Measurements from ENCODE around the gene NAALAD2.
"Not testable (repeated sequence)": the region's sequence is repeated elsewhere in the genome, so short reads cannot be mapped to it uniquely, and the experiment has no call there.

Gene NAALAD2

GRCh38 chr11:90197377-90197776, 62.9 kb downstream of the NAALAD2 start:
- DNase-seq: no peak

- no peak for DNase-seq
Measured at GRCh38 chr11:90202342-90202741, 67.9 kb downstream of the NAALAD2 start.

DNA sequence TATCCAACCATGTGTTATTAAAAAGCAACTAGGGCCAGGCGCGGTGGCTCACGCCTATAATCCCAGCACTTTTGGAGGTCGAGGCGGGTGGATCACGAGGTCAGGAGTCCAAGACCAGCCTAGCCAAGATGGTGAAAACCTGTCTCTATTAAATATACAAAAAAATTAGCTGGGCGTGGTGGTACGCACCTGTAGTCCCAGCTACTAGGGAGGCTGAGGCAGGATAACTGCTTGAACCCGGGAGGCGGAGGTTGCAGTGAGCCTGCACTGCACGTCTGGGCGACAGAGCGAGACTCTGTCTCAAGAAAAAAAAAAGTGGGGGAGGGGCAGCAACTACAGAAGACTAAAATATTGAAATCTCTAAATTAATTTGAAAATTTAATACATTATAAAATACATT, 69.9 kb downstream of the NAALAD2 start:
- DNase-seq: no peak

DNA sequence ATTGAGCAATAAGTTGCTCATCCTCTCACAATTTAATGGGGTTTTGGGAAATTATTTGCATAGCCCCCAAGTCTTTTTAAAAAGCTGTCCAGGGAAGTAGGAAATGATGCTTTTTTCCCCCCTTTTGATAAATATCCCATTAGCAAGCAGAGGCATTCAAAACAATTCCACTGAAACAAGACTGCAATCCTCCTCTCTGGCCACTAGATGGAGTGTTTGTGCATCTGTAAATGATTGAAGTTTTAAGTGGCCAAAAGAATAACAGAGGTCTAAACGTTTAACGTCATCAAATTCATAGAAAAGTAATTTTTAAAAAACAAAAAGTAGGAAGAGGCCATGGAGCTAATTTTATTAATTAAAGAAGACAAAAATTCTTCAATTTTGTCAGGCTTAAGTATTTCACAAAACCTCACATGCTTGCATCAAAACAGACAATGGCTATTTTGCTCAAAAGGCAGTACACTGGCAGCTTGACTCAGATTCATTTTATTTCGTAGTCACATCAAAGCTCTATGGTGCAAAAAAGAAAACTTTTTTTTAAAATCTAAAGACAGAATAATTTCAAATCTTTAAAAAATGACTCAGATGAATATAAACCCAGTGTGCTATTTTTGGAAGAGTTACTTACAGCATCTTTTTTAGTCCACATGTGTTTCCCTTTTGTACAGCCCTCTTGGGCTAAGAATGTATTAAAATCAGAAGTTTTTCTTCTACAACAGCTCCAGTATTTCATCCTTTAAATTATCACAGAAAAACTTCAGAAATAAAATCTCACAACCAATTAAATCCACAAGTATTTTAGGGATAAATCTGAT, 70.6 kb downstream of the NAALAD2 start:
- peak; percentile 53 for DNase-seq

- DNase-seq: not testable (repeated sequence)
Measured at GRCh38 chr11:90207992-90208391, 73.5 kb downstream of the NAALAD2 start.

DNA sequence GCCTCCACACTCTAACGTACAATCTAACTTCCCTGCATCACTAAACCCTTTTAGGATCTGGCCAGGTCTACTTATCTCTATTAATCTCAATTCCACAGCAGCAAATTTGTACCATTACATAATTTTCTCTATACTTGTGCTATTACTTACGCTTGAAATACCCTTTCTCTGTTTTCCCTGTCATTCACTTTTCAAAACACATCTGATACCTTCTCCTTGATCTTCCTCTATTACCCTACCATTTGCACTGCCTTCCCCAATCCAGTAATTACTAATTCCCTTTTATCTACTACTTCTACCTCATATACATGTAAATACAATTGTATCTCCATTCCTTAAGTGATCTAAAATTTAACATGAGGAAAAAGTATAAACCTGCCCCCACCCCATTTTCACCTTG, 74.4 kb downstream of the NAALAD2 start:
- DNase-seq: no peak

GRCh38 chr11:90213322-90213721, 78.9 kb downstream of the NAALAD2 start:
- DNase-seq: no peak

DNA sequence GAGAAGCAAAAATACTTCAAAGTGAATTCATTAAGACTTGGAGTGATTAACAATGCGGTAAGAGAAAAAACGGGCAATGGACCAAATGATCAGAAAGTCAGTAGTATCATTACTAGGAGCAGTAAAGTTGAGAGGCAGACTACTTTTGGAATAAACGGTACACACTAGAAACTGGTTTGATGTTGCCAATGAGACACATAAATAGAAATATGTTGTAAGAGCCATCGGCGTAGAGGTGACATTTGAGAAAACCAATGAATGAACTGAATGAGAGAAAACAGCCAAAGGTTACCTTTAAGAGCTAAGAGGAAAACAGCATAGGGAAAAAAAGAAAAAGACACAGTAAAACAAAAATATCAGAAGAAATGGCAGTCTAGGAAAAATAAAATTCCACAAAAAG, 82.1 kb downstream of the NAALAD2 start:
- no peak for DNase-seq

GRCh38 chr11:90218606-90219005, 84.1 kb downstream of the NAALAD2 start:
- DNase-seq: no peak

GRCh38 chr11:90219438-90219837, 85.0 kb downstream of the NAALAD2 start:
- DNase-seq: no peak

DNA sequence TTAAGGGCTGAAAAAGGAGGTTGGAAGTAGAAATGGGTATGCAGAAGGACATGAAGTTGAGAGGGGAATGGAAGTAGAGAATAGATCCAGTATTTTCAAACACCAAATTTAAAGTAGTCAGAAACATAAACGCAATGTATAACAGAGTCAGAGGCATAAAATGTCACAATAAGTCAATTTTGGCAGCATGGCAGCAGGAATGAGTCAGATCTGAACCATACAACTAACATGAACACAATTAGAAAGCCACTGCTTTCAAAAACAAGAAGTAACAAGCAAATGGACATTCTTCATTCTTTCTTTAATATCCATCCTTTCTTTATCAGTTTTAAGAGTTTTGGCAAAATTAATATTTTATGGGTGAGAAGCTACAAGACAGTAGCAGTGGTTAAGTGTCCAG, 85.9 kb downstream of the NAALAD2 start:
- DNase-seq: no peak

- DNase-seq: no peak
Measured at GRCh38 chr11:90221803-90222458, 87.5 kb downstream of the NAALAD2 start.

DNA sequence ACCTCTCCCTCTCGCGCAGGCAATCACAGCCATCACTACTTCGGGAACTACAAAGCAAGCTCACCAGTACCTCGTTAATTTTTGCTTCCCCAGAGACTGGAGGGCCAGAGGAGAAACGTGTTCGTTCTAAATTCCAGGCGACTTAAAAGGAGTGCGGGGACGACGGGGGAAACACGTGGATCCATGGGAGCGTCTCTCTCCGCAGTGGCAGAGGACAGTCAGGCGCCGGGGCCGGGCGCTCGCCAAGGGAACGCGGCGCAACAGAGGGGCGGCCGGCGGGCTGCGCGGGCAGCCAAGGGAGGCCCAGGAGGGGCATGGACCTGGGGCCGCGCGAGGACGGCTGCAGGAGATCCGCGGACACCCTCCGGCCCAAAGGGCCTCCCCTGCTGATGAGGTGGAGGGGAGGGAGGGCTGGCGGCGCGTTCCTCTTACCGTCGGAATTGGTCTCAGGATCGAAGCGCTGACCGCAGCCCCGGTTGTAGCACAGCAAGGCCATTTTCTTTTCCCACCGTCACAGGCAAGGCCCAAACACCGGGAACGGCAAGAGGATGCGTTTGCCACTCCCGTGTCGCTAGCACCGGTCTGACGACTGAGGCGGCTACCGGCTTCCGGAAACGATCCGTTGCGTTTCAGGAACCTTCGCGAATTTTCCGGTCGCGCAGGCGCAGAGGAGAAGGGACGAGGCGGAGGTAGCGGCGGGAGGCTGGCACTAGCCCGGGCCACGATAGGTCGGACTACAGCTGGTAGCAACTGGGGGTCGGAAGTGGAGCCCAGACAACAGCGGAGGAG, 88.2 kb downstream of the NAALAD2 start, which contains the start of gene CHORDC1:
Gene CHORDC1 (minus strand): TSS at position 591 of the 789 bp plus-strand sequence. CDS start 95 bp downstream, at position 496.
- DNase-seq: peak; percentile 67

- no peak for DNase-seq
Measured at GRCh38 chr11:90223248-90223585, 88.8 kb downstream of the NAALAD2 start.

DNA sequence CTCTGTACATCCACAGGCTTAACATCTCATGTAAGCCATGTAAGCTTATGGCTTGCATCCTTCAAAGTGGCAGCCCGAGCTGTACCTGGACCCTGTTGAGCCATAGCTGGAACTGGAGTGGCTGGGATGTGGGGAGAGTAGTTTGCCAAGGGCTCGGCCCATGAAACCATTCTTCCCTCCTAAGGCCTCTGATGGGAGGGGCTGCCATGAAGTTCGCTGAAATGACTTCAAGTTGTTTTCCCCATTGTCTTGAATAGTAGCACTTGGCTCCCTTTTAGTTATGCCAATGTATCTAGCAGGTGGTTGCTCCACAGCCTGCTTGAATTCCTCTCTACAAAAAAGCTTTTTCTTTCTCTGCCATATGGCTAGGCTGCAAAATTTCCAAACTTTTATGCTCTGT, 93.6 kb downstream of the NAALAD2 start:
- no peak for DNase-seq

GRCh38 chr11:90229791-90230190, 95.3 kb downstream of the NAALAD2 start:
- DNase-seq: no peak

DNA sequence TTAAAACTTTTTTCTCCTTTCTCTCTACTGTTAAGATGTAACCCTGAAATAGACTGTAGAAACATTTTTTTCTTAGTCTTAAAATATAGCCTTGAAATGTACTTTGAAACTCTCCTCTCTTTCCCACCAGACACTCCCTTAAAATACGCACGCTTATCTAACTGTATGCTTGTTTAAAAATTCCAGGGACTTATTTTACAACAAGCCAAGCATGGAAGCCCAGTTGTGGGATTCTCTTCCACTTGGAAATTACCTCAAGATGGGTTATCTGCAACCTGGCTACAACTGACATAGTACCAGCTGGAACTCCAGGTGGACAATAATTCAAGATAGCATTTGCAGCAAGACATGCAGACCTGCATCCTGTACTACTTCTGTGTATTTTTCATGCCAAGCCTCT, 100.5 kb downstream of the NAALAD2 start:
- no peak for DNase-seq

- DNase-seq: no peak
Measured at GRCh38 chr11:90235526-90235925, 101.1 kb downstream of the NAALAD2 start.

DNA sequence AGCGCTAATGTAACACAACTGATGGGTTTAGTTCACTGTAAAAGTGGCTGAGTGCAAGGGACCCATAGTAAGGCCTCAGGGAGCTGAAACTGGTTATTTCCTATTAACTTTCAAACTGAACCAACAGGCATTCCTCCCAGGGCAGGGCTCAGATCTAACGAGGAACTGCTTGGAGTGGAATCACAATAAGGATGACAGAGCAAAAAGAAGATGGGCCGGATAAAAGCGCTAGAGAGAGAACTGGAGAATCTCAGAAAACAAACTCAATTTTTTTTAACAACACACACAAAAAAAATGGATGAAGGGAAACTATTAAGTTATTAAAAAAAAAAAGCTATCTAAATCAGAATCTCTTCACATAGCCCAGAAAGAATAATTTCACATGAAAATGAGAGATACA, 102.5 kb downstream of the NAALAD2 start:
- DNase-seq: no peak

DNA sequence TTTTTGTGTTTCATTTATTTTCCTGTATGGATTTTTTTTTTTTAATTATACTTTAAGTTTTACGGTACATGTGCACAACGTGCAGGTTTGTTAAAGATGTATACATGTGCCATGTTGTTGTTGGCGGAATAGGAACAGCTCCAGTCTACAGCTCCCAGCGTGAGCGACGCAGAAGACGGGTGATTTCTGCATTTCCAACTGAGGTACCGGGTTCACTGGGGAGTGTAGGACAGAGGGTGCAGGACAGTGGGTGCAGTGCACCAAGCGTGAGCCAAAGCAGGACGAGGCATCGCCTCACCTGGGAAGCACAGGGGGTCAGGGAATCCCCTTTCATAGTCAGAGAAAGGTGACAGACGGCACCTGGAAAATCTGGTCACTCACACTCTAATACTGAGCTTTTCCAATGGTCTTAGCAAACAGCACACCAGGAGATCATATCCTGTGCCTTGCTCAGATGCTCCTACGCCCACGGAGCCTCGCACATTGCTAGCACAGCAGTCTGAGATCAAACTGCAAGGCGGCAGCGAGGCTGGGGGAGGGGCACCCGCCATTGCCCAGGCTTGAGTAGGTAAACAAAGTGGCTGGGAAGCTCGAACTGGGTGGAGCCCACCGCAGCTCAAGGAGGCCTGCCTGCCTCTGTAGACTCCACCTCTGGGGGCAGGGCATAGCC, 105.6 kb downstream of the NAALAD2 start:
- peak; percentile 29 for DNase-seq

DNA sequence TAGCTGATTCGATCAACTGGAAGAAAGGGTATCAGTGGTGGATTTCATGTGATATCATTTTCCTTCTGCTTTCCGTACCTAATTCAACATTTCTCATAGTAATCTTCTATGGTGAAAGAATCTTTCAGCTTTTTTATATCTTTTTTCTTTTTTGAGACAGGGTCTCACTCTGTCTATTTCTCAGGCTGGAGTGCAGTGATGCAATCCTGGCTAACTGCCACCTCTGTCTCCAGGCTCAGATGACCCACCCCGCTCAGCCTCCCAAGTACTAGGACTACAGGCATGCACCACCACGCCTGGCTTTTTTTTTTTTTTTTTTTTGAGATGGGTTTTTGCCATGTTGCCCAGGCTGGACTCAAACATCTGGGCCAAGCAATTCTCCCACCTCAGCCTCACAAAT, 107.0 kb downstream of the NAALAD2 start:
- no peak for DNase-seq

Data from NCI-H2227 treated with DMSO at 0.1 percent for 48 hours (cell line).